GM20431 (cell line): ENCODE measurements around the gene PLA2G6.
"Not testable (repeated sequence)": the region's sequence is repeated elsewhere in the genome, so short reads cannot be mapped to it uniquely, and the experiment has no call there.

Source experiments
- in situ Hi-C: fragments of 300-500 bp; cut with MseI, MboI; formaldehyde crosslinking; loops from one replicate; pipeline ENCODE4 v1.15.0; 2020; ENCODE audit warnings: low sequenced_read_pairs; ENCODE audit not compliant: unreplicated experiment

The PLA2G6 gene

GRCh38 chr22:38139901-38140300, 41.7 kb downstream of the PLA2G6 start:
- in situ Hi-C loops: no loop called here

GRCh38 chr22:38138961-38139360, 42.7 kb downstream of the PLA2G6 start:
- in situ Hi-C loops: no loop called here

- in situ Hi-C loops: no loop called here
Observed at GRCh38 chr22:38137876-38138687, 43.5 kb downstream of the PLA2G6 start.

GRCh38 chr22:38136607-38137006, 45.0 kb downstream of the PLA2G6 start:
- in situ Hi-C loops: no loop called here

- in situ Hi-C loops: no loop called here
Observed at GRCh38 chr22:38135133-38135706, 46.4 kb downstream of the PLA2G6 start.

- in situ Hi-C loops: no loop called here
Observed at GRCh38 chr22:38133331-38133730, 48.3 kb downstream of the PLA2G6 start.

GRCh38 chr22:38132794-38133193, 48.8 kb downstream of the PLA2G6 start:
- in situ Hi-C loops: no loop called here

GRCh38 chr22:38132136-38132535, 49.5 kb downstream of the PLA2G6 start:
- in situ Hi-C loops: no loop called here

- in situ Hi-C loops: no loop called here
Observed at GRCh38 chr22:38131399-38131798, 50.2 kb downstream of the PLA2G6 start.

- in situ Hi-C loops: no loop called here
Observed at GRCh38 chr22:38129856-38130255, 51.8 kb downstream of the PLA2G6 start.

- in situ Hi-C loops: no loop called here
Observed at GRCh38 chr22:38129021-38129420, 52.6 kb downstream of the PLA2G6 start.

GRCh38 chr22:38127869-38128268, 53.8 kb downstream of the PLA2G6 start:
- in situ Hi-C loops: no loop called here

- in situ Hi-C loops: no loop called here
Observed at GRCh38 chr22:38126928-38127668, 54.5 kb downstream of the PLA2G6 start.

- in situ Hi-C loops: no loop called here
Observed at GRCh38 chr22:38125751-38126201, 55.9 kb downstream of the PLA2G6 start.

GRCh38 chr22:38125038-38125610, 56.5 kb downstream of the PLA2G6 start:
- in situ Hi-C loops: no loop called here

- in situ Hi-C loops: no loop called here
Observed at GRCh38 chr22:38124236-38124974, 57.2 kb downstream of the PLA2G6 start.

GRCh38 chr22:38122616-38123015, 59.0 kb downstream of the PLA2G6 start:
- in situ Hi-C loops: no loop called here

- in situ Hi-C loops: no loop called here
Observed at GRCh38 chr22:38120359-38121110, 61.1 kb downstream of the PLA2G6 start.

GRCh38 chr22:38118747-38119146, 62.9 kb downstream of the PLA2G6 start:
- in situ Hi-C loops: not testable (repeated sequence)
